GM12872 (cell line): ENCODE measurements around the gene CEP63.

ENCODE experiments used
- CTCF ChIP-seq: IDR thresholded peaks from 3 replicates; pipeline ENCODE4 v1.5.1; 2011; ENCODE audit warnings: low read depth, mild to moderate bottlenecking, low read length, moderate library complexity; ENCODE audit not compliant: insufficient read depth

The CEP63 gene

GRCh38 chr3:134511500-134511899 lies 25.6 kb downstream of the CEP63 start:
- no peak for TF ChIP-seq CTCF

GRCh38 chr3:134516905-134517304 lies 31.0 kb downstream of the CEP63 start:
- no peak for TF ChIP-seq CTCF

GRCh38 chr3:134517791-134518190 lies 31.9 kb downstream of the CEP63 start:
- TF ChIP-seq CTCF, result no peak

- TF ChIP-seq CTCF, result no peak
These were observed 36.7 kb downstream of the CEP63 start for GRCh38 chr3:134522541-134522940.

- TF ChIP-seq CTCF, result no peak
These were observed 39.4 kb downstream of the CEP63 start for GRCh38 chr3:134525293-134525692.

- no peak for TF ChIP-seq CTCF
These were observed 40.5 kb downstream of the CEP63 start for GRCh38 chr3:134526319-134526718.

GRCh38 chr3:134527037-134527436 lies 41.2 kb downstream of the CEP63 start:
- TF ChIP-seq CTCF, result peak; percentile 48; the same call in 2 of the 3 replicates

GRCh38 chr3:134527538-134528186 lies 41.8 kb downstream of the CEP63 start:
- no peak for TF ChIP-seq CTCF
